ELR (cell line): ENCODE data around the gene BARX1.
"Not testable (repeated sequence)": the region's sequence is repeated elsewhere in the genome, so short reads cannot be mapped to it uniquely, and the experiment has no call there.

ENCODE experiments used
- DNase-seq: peaks from one replicate; pipeline ENCODE4 v3.0.0-alpha.2; 2015; ENCODE audit warnings: low read depth

Gene BARX1

GRCh38 chr9:93955111-93955980, at the start of gene BARX1:
TSS of gene BARX1 (minus strand) at chr9:93955355. CDS start at chr9:93955146, 209 bp downstream.
- DNase-seq: no peak

GRCh38 chr9:94002316-94003140, 47.4 kb upstream of the BARX1 start:
- peak; percentile 60 for DNase-seq

- peak; percentile 17 for DNase-seq
Measured at GRCh38 chr9:93996863-93997262, 41.7 kb upstream of the BARX1 start.

- DNase-seq: no peak
Measured at GRCh38 chr9:93996367-93996766, 41.2 kb upstream of the BARX1 start.

GRCh38 chr9:93994545-93994944, 39.4 kb upstream of the BARX1 start:
- DNase-seq: no peak

- no peak for DNase-seq
Measured at GRCh38 chr9:93994132-93994531, 39.0 kb upstream of the BARX1 start.

- DNase-seq: no peak
Measured at GRCh38 chr9:93992830-93993229, 37.7 kb upstream of the BARX1 start.

- no peak for DNase-seq
Measured at GRCh38 chr9:93990448-93990847, 35.3 kb upstream of the BARX1 start.

GRCh38 chr9:93988056-93988455, 32.9 kb upstream of the BARX1 start:
- DNase-seq: no peak

GRCh38 chr9:93984860-93985259, 29.7 kb upstream of the BARX1 start:
- DNase-seq: no peak

- no peak for DNase-seq
Measured at GRCh38 chr9:93983875-93984274, 28.7 kb upstream of the BARX1 start.

- DNase-seq: no peak
Measured at GRCh38 chr9:93979721-93980120, 24.6 kb upstream of the BARX1 start.

GRCh38 chr9:93978551-93978950, 23.4 kb upstream of the BARX1 start:
- DNase-seq: no peak

- DNase-seq: no peak
Measured at GRCh38 chr9:93976973-93977372, 21.8 kb upstream of the BARX1 start.

GRCh38 chr9:93976081-93976480, 20.9 kb upstream of the BARX1 start:
- no peak for DNase-seq

- no peak for DNase-seq
Measured at GRCh38 chr9:93975262-93975661, 20.1 kb upstream of the BARX1 start.

GRCh38 chr9:93974151-93974550, 19.0 kb upstream of the BARX1 start:
- DNase-seq: no peak

GRCh38 chr9:93972655-93973054, 17.5 kb upstream of the BARX1 start:
- not testable (repeated sequence) for DNase-seq

- no peak for DNase-seq
Measured at GRCh38 chr9:93969328-93969661, 14.1 kb upstream of the BARX1 start.

GRCh38 chr9:93968451-93969327, 13.5 kb upstream of the BARX1 start:
- DNase-seq: peak; percentile 35

- DNase-seq: no peak
Measured at GRCh38 chr9:93967020-93967803, 12.1 kb upstream of the BARX1 start.
